Activated effector memory CD4-positive, alpha-beta T cell treated with anti-CD3 and anti-CD28 coated beads, Interleukin-2, amount 50 U/mL, for 16 hours (primary cell): ENCODE measurements around the gene WDR43.

Experiments
- DNase-seq: peaks from one replicate; pipeline ENCODE4 v3.0.0-alpha.2; 2020

WDR43 gene, protein sequence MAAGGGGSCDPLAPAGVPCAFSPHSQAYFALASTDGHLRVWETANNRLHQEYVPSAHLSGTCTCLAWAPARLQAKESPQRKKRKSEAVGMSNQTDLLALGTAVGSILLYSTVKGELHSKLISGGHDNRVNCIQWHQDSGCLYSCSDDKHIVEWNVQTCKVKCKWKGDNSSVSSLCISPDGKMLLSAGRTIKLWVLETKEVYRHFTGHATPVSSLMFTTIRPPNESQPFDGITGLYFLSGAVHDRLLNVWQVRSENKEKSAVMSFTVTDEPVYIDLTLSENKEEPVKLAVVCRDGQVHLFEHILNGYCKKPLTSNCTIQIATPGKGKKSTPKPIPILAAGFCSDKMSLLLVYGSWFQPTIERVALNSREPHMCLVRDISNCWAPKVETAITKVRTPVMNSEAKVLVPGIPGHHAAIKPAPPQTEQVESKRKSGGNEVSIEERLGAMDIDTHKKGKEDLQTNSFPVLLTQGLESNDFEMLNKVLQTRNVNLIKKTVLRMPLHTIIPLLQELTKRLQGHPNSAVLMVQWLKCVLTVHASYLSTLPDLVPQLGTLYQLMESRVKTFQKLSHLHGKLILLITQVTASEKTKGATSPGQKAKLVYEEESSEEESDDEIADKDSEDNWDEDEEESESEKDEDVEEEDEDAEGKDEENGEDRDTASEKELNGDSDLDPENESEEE

DNA sequence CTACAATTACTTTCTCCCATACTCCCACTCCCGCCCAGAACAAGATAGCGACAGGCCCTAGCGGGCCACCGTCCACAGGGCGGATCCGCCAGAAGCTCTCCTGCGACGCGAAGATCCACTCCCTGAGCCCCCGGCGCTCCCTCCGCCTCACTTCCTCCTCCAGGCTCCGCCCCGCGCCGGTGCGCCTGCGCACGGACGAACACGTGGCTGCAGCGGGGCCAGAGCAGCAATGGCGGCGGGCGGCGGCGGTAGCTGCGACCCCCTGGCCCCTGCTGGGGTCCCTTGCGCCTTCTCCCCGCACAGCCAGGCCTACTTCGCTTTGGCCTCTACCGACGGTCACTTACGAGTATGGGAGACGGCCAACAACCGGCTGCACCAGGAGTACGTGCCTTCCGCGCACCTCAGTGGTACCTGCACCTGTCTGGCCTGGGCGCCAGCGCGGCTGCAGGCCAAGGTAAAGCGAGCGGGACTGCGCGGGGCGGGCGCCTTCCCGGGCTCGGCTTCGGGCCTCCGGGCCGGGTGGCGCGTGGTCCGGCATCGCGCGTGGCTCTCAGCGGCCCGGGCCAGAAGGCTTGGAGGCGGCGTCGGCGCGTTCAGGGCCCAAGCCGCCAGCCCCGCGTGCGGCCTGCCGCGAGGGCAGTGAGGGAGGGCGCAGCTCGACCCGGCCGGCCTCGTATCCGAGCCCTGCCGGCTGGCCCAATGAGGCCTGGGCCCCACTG, at the start of gene WDR43:
TSS of gene WDR43 (plus strand) at position 198 of the 719 bp plus-strand sequence. CDS start at position 230, 32 bp downstream.
- peak; percentile 99 for DNase-seq

DNA sequence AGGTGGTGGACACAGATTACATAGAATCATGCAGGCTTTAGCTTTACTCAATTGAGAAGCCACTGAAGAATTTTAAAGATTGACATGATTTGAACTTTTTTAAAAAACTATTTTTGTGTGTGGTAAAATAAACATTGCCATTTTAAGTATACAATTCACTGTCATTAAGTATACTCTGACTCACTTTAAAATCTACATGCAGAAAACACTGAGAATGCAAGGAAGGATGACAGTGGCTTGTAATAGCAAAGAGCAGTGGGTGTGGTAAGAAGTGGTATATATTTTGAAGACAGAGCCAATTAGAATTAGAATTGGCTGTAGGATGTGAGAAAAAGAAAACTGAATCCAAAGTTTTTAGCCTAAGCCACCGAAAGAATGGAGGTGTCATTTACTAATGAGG, 39.3 kb upstream of the WDR43 start:
- DNase-seq = no peak

DNA sequence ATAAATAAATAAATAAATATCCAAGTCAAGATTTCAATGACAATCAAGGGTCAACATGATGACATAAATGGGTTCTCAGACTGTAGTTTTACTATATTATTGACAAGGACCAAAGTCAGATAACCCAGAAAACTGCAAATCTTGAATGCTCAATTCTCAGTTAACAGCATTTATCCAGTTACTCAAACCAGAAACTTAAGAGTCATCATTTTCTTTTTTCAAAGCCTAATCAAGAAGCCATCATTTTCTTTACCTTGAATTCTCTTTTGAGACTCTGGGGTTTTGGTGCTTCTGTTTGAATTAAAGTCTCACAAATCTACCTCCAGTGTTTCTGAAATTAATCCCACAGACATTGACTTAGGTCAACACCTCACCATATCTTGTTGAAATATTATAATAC, 38.5 kb upstream of the WDR43 start:
- DNase-seq = no peak

DNA sequence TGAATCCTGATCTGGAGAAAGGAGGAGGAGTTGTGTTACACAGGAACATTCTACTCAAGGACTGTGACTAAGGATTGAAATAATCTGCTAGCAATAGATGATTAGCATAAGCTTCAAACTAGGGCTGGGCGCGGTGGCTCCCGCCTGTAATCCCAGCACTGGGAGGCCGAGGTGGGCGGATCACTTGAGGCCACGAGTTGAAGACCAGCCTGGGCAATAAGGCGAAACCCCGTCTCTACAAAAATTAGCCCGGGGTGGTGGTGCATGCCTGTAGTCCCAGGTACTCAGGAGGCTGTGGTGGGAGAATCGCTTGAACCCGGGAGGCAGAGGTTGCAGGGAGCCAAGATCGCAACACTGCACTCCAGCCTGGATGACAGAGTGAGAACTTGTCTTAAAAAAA, 25.9 kb upstream of the WDR43 start:
- no peak for DNase-seq

DNA sequence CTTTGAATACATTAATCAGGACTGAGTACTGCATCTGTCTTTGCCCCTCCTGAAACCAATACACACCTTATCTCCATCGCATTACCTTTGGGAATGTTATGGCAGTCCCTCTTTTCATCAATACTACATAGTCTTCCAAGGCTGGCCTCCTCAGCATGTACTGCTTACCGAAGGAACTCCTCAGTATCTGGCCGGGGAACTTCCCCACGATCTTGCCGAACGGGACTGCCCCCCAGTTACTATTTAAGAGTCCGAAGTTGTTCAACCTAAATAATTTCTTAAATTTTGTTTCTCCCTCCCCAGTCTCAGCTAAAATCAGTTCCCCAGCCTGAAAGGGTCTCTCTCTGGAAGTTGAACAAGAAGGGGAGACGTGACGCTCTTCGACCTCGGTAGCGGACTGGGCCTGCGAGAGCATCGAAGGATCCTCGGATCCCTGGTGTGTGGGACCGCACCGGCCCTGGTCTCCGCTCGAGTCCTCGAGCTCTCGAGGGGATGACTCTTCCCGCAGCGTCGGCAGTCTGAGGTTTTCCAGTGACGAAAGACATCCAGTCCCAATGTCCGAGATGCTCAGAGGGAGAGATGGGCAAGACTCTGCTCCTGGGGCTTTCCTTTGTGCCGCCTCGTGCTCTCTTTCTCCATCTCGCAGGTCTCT, 24.8 kb upstream of the WDR43 start:
- peak; percentile 65 for DNase-seq

DNA sequence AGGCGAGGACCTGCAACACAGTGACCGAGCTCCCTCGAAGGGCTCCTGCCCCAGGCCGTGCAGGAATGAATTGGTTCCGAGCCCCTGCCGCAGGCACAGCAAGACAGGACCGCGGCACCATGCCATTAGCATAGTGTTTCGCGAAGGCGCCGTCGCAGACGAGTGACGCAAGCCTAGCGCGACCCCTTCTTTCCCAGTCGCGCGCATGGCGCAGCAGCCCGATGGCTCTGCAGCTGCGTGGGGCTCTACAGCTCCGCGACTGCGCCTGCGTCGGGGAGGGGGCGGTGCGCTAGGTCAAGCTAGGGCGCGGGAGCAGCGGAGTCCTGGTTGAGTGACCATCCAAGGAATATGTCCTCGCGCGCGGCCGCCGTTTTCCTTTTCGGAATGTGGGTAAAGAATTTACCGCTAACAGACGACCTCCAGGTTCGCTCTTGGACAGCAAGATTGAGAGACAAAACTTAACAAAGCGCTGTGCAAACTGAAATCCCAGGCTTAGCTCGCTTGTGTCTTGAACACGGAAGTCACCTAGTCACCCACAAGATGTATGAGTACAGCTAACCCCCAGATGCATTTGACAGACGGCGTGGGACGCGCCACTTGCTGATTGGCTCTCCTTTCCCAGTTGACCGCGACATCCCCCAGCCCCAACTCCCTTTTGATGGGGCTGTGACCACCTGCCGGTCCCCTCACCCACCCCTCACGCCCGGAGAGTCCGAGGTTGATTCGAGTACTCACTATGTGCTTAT, 24.1 kb upstream of the WDR43 start, which contains the start of gene TRMT61B:
TSS of gene TRMT61B (minus strand) at position 164 of the 746 bp plus-strand sequence. CDS start at position 132, 32 bp downstream.
- DNase-seq = peak; percentile 99

DNA sequence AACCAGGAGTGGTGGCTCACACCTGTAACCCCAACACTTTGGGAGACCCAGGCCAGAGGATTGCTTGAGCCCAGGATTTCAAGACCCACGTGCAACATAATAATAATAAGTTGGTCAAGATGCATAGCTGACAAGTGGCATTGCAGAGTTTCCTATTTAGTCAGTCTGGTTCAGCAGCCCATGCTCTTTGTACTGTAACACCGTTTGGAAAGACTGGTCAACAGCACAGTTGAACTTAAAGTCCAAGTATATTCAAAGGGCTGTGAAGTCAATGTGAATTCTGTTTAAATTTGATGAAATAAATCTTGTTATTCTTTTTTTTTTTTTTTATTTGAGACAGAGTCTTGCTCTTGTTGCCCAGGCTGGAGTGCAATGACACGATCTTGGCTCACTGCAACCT, 22.8 kb upstream of the WDR43 start:
- no peak for DNase-seq

DNA sequence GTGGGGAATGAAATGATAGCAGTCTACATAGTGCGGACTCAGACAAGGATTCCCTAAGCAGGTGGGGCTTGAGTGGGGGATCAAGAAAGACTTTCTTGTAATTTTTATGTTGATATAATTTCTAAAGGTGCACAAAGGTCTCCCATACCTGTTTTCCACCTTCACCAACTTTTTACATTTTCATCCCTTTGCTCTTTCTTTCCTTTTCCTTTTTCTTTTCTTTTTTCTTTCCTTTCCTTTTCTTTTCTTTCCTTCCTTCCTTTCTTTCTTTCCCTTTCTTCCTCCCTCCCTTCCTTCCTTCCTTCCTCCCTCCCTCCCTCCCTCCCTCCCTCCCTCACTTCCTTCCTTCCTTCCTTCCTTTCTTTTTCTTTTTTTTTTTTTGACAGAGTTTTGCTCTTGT, 14.3 kb upstream of the WDR43 start:
- DNase-seq = no peak

DNA sequence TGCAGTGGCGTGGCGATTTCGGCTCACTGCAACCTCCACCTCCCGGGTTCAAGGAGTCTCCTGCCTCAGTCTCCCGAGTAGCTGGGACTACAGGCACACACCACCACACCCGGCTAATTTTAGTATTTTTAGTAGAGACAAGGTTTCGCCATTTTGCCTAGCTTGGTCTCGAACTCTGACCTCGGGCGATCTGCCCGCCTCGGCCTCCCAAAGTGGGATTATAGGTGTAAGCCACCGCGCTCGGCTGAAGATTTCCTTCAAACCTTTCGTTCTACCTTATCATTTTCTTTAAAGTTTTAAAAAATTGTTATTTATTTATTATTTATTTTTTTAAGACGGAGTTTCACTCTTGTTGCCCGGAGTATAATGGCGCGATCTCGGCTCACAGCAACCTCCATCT, 979 bp upstream of the WDR43 start:
- no peak for DNase-seq

DNA sequence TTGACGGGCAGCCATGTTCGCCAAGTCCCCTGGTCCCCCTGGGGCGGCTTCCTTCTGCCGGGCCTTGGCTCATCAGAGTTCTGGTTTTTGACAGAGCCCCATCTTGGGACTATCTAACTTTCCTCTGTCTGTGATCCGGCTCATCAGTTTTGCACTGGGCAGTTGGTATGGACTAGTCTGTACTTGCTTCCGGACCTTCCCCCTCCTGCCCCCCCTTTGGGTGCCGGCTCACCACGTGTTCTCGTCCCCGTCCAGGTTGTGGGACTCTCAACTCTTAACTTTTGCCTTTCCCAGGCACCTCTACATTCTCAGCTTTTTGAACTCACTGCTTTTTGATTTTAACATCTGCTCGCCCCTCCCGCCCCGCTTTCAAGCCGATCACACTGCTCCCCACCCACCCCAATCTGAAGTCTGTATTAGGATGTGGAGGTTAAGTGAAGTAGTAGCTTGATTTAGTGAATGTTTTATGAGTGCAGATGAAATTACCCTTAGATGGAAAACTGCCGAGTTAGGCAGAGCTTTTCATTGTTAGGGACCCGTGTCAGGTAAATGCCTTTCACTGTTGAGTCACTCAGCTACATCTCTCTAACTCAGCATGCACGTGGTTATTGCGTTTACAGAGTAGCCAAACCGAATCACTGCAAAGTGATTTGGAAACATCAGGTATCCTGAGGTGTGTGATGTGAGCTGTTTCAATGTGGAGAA, 874 bp downstream of the WDR43 start:
- peak; percentile 79 for DNase-seq

DNA sequence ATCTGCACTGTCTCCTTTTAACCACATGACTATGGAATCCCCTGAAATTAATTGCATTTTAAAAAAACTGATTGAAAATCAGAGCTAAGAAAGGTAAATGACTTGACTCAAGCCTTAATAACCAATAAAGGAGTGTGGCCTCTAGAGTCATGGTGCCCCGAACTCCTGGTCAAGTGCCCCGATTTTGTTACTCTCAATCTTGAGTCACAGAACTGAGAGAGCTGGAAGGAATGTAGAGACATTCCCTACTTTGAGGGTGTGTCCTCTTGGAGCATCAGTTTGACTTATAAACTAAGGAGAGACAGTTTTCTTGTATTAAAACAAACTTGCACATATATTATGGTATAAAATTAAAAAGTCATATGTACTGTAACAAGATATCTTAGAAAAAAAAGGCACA, 2.4 kb downstream of the WDR43 start:
- DNase-seq = no peak

DNA sequence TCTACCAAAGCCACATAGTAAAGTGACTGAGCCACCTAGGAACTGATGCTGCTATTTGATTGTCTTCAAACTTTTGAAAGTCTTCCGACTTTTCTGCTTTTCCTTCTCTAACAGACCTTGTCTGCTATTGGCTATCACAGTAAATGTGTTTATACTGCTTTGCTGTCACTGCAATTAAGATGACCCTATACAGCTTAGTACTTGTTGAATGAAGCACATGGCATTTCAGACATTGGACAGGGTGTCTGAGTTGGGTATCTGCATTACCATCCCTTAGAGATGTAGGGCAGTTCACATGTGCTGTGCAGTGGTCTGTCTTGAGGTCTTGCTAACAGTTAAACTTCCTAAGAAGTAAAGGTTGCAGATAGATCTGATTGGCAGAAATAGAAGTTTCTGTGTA, 3.6 kb downstream of the WDR43 start:
- DNase-seq = no peak

DNA sequence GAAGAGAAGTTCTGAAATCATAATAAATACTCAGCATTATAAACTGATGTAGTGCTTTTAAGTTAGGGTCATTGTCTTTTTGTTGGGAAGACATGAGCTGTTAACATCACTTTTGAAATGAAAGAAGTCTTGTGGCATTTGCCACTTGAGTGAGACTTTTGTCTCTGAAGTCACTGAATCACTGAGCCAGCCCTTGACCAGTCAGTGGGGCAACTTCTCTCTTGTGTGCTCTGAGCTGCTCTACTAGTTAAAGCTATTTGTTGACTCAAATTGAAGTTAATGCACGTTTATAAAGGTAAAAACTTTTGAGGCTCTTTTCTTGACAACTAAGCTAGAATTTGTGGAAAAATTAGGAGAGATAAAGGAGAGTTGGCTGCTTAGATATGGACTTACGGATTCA, 6.7 kb downstream of the WDR43 start:
- no peak for DNase-seq

DNA sequence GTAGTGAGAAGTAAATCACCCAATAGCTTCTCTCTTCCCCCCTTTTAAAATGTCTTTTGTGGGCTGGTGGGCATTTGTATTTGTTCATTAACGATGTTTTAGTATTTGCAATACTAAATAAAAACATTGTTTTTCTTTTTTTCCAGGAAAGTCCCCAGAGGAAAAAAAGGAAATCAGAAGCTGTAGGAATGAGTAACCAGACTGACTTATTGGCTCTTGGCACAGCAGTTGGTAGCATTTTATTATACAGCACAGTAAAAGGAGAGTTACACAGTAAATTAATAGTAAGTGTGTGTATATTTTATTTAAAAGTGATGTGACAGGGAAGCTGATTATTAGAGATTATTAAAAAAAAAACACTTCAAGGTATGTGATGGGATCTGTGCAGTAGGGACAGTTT, 7.4 kb downstream of the WDR43 start:
- DNase-seq = no peak

DNA sequence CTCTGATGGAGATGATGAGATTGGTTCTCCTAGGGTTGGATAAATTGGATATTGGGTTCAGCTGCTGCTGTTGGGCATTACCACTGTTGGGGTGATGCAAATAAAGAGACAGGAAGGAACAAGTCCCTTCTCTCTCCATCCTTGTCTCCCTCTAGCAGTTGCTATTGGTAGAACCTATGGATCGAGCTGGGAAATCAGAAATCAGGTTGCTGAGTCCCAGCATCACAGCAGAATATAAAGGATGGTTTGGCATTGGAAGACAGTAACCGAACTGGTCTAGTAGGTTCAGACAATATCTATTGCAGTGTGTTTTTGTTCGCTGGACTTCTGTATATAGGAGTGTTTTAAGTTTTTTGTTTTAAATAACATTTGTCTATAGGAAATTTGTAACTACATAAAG, 8.1 kb downstream of the WDR43 start:
- no peak for DNase-seq

DNA sequence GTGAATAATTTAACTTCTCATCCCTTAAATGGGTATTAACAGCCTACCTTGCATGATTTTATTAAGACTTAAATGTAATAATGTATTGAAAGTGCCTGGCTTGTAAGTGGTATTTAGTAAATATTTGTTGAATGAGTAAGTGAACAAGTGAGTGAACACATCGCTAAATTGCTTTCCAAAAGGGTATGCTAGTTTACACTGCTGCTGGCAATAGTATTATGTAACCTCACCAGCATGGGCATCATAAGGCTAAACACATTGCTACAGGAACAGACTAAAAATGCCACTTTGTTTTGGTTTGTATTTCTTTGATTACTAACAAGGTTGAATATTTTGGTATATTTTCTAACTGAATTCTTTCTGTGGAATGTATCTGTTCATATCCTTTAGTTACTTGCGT, 9.8 kb downstream of the WDR43 start:
- no peak for DNase-seq

DNA sequence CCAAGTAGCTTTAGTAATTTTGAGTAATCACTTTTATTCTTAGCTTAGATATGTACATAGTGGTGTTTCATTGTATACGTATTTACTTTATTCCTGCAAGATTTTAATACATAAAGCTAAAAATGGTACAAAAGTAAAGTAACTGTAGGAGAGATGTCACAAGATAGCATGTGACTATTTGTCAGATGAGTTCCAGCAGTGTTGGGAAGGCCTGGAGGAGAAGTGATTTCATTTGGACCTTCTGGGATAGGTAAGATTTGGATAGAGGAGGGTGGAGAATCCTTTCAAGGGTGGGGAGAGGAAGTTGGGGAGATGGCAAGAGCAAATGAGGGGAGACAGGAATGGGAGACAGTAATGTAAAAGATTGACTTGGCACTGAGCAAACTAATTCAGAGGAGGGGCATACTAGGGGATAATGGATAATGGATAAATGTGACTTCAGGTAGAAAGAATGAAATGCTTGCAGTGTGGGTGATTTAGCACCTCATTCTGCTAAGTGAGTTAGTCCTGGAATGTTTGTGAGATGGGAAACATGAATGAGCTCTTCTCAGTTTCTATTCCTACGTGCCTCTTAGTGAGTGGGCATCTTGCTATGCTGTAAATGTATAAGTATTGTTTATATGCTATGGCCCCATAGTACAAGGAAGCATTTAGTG, 10.5 kb downstream of the WDR43 start:
- no peak for DNase-seq

DNA sequence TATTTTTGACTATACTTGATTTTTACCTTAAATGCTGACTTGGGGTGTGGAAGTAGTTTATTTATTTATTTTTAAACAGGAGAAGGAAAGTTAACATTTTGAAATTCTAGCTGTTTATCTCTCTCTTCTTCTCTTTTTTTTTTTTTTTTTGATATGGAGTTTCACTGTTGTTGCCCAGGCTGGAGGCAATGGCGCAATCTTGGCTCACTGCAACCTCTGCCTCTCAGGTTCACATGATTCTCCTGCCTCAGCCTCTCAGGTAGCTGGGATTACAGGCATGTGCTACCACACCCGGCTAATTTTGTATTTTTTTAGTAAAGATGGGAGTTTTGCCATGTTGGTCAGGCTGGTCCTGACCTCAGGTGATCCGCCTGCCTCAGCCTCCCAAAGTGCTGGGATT, 11.1 kb downstream of the WDR43 start:
- DNase-seq = no peak

DNA sequence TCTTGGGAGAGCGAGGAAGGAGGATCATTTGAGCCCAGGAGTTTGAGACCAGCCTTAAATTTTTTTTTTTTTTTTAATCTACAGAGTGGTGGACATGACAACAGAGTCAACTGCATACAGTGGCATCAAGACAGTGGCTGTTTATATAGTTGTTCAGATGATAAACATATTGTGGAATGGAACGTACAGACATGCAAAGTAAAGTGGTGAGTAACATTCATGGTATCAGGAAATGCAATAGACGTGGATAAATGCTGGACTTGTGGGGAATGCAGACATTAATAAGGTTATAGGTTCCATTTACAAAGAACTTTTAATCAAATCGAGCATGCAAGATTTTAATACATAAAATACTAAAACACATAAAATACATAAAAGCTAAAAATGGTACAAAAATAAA, 11.9 kb downstream of the WDR43 start:
- DNase-seq = no peak

DNA sequence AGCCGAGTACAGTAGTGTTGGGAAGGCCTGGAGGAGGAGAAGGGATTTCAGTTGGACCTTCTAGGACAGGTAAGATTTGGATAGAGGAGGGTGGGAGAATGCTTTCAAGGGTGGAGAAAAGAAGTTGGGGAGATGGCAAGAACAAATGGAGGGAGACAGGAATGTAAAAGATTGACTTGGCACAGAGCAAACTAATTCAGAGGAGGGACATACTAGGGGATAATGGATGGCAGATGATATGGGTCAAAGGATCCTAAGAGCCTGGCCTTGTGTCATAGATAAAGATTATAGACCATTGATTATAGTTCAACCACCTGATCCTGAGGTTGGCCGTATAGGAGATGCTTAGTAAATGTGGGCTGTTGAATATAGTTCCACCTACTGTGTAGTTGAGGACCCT, 12.4 kb downstream of the WDR43 start:
- DNase-seq = no peak

DNA sequence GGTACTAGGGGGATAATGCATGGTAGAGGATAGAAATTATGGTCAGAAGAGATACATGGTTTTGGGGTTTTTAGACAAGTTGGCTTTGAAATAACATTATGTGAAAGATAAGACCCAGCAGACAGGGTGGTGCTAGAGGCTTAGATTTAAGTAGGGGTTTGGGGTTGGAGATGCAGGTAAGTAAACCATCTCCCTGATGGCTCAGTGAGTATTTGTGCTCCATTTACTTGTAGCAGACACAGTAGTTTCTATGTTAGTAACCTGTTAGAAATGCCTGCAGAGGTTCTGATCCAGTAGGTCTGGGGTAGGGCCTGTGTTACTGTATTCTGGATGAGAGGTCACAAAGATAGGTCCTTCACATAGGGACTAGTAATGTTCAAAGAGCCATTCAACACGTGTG, 13.7 kb downstream of the WDR43 start:
- no peak for DNase-seq
